Heart right ventricle (tissue), 16 donors: Measurements from ENCODE around the gene GALNTL6. TPM values are rescaled to one million over a fixed set of nuclear protein-coding genes. Genes with fewer than 3 reads are reported as not detected.

ENCODE experiments used
- ATAC-seq, 8 donors: fragments of 200-7000 bp; cut with Tn5 transposase; one replicate each; pipeline ENCODE4 v1.9.1; 2020; ENCODE audit warnings: mild to moderate bottlenecking in 8 of 8, moderate library complexity in 8 of 8, moderate number of reproducible peaks in 1 of 8
- DNase-seq, 2 donors: peaks; one replicate each; pipeline ENCODE4 v3.0.0-alpha.2; 2020
- H3K27ac ChIP-seq, 10 donors: fragments of 200-600 bp; sonication (generic) in 2 of 10; one replicate each; pipeline versions ENCODE4 v1.5.0 to v1.8.0; 2020 to 2022; ENCODE audit warnings: mild to moderate bottlenecking in 3 of 10
- H3K27me3 ChIP-seq, 7 donors: fragments of 200-600 bp; one replicate each; pipeline ENCODE4 v1.8.0; 2021 to 2022; ENCODE audit warnings: mild to moderate bottlenecking in 2 of 7
- H3K36me3 ChIP-seq, 9 donors: fragments of 200-600 bp; sonication (generic) in 1 of 9; one replicate each; pipeline versions ENCODE4 v1.5.0 to v1.8.0; 2020 to 2022; ENCODE audit warnings: mild to moderate bottlenecking in 2 of 9
- H3K4me1 ChIP-seq, 9 donors: fragments of 200-600 bp; sonication (generic) in 1 of 9; one replicate each; pipeline versions ENCODE4 v1.5.0 to v1.8.0; 2020 to 2022; ENCODE audit warnings: mild to moderate bottlenecking in 4 of 9
- H3K4me3 ChIP-seq, 10 donors: fragments of 200-600 bp; sonication (generic) in 2 of 10; one replicate each; pipeline versions ENCODE4 v1.5.0 to v1.8.0; 2020 to 2022; ENCODE audit warnings: mild to moderate bottlenecking in 7 of 10, moderate library complexity in 2 of 10
- H3K9me3 ChIP-seq, 11 donors: fragments of 200-600 bp in 10 of 11; sonication (generic) in 2 of 11; one replicate each; pipeline versions ENCODE4 v1.5.0 to v1.8.0; 2013 to 2022; ENCODE audit warnings: mild to moderate bottlenecking in 2 of 11, control low read depth in 1 of 11, moderate library complexity in 1 of 11
- CTCF ChIP-seq, 9 donors: fragments of 200-600 bp; sonication (generic) in 2 of 9; IDR thresholded peaks; one replicate each; pipeline versions ENCODE4 v1.5.0 to v1.8.0; 2021 to 2022; ENCODE audit warnings: antibody characterized with exemption in 9 of 9, mild to moderate bottlenecking in 5 of 9, moderate library complexity in 1 of 9
- WGBS, 2 donors: extraction: QIAGEN DNeasy Blood & Tissue Kit; methylation state at CpG; one replicate each; pipeline ENCODE4 v1.1.7; 2013; ENCODE audit warnings: inconsistent platforms in 1 of 2; 5-methylcytosine and 5-hydroxymethylcytosine counted together
- intact Hi-C, 10 donors: fragments of 100-400 bp; cut with DNase I; formaldehyde crosslinking; loops; one replicate each; pipeline versions ENCODE4 v1.11.1 to v1.14.2; 2022
- polyA plus RNA-seq, 2 donors: library from polyadenylated mRNA; stranded (reverse); fragments of 200-250 nt; gene quantifications; one replicate each; pipeline ENCODE4 v1.2.3, GENCODE V29; 2013
- total RNA-seq, 10 donors: library from RNA; stranded (reverse); fragmentation: NEBNext Ultra II Directional in 3 of 10; extraction: Animal tissue kit (Norgen Biotek cat#: 25700) in 3 of 10; gene quantifications; one replicate each; pipeline versions ENCODE4 v1.2.1 to v1.2.4, GENCODE V29; 2021 to 2023
- donor health status: Arrhythmogenic right ventricular cardiomyopathy.
- donor health status: ischemic (EF 13 %, LVEDD 7.1; RV severe dilation, severe dysfunction).
- donor health status: healthy with polysubstance abuse.
- donor health status: DM: no; HTN: yes; CAD: no.
- donor health status: DM: no; HTN: no; CAD: no.
- donor health status: ischemic (EF 25% LVEDD 6.9; RV normal size, moderate dysfunction).
- donor health status: ischemic (EF 25% LVEDD 5.7; RV mildly dilated, moderate dysfunction).
- donor health status: healthy.
- donor health status: DM: yes; HTN: yes; CAD: no.
- donor health status: Ischemic cardiomyopathy.
- donor health status: ischemic (EF 35%, LVEDD 5.7; RV mildly dilated, moderate dysfunction).
- donor health status: nonischemic (EF 11% LVEDD 7.7; RV severe dilation, severe dysfunction).
- donor health status: DM: yes; HTN: yes; CAD: no.
- donor health status: PGD.
- donor health status: ischemic (EF 29% LVEDD 5.4; RV normal size, mild dysfunction).
- donor health status: nonischemic (EF 23%, LVEDD 6.1; RV moderate dilation, normal function).

GALNTL6 gene
- total and polyA plus RNA-seq, 12 donors: 0.14 to 2.6 (median 0.49) TPM; not detected in 6

- 68 to 74% methylated on average over 1 of the region's 1 CpG for WGBS, 2 donors
- H3K36me3 ChIP-seq: no peaks in the 10 kb centered on the region
- H3K4me1 ChIP-seq: no peaks in the 10 kb centered on the region
- no peaks in the 10 kb centered on the region for H3K27me3 ChIP-seq
- intact Hi-C loops: no loop called here
- H3K9me3 ChIP-seq: no peaks in the 10 kb centered on the region
- ATAC-seq (no peak), DNase-seq (no peak)
- H3K27ac ChIP-seq: no peak overlapping the region
- no peak overlapping the region for H3K4me3 ChIP-seq
- TF ChIP-seq CTCF (IDR thresholded peaks at IDR 0.05): no peak
Measured at GRCh38 chr4:172750910-172751309, 937.7 kb downstream of the GALNTL6 start.

DNA sequence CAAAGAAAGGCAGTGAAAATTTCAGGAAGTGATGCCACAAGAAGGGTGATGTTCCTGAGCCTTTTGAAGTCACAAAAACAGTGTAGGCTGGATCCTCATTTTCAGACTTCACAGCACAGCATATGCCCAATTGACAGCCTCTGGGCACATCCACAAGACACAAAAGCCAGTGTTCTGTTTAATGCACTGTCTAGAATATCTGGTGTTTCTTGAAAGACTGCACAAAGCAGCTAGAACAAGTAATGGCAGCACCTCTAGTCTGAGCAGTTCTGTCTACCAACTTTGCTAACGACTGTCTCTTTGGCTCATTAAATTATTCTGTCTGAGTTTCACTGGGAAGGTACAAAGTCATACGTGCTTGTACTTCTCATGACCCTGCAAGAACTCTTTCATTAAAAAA lies 938.3 kb downstream of the GALNTL6 start:
- 72 to 81% methylated on average over 2 of the region's 2 CpGs for WGBS, 2 donors
- intact Hi-C loops: no loop called here

DNA sequence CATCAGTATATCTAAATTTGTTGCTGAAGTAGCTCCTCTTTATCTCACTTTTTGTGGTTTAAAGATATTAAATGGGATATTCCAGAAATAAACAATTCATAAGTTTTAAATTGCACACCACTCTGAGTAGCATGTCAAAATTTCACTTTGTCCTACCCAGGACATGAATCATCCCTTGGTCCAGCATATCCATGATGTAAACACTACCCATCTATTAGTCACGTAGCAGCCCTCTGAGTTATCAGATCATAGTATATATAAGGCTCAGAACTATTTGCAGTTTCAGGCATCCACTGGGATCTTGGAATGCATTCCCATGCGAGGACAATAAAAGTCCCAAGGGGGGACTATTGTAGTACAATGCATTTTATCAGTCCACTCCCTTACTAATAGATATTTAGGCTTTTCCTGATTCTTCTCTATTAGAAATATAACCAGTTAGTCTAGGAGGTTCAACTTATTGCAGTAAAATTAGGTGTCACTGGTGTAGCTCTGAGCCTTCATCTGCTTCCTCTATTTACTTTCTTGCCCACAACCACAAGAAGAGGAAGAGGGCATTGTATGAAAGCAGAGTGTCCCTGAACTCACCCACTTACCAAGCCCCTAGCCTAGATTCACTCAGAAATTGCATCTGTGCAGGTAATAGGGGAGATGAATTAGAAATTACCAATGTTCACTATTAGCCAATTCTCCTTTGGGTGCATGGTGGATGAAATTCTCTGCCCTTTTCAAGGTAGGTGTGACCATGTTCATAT lies 945.6 kb downstream of the GALNTL6 start:
- WGBS, 2 donors: 55 to 57% methylated on average over 2 of the region's 2 CpGs
- ATAC-seq (no peak), DNase-seq (no peak)
- Histone ChIP-seq H3K4me1 (no peaks in the 10 kb centered on the region), H3K4me3 (no peak overlapping the region), H3K27me3 (no peaks in the 10 kb centered on the region), H3K9me3 (no peaks in the 10 kb centered on the region), H3K27ac (no peak overlapping the region), H3K36me3 (no peaks in the 10 kb centered on the region)
- TF ChIP-seq CTCF (IDR thresholded peaks at IDR 0.05): no peak
- intact Hi-C loops: no loop called here

More for the DNA sequence above, 938.3 kb downstream of the GALNTL6 start:
- Histone ChIP-seq H3K9me3 (no peaks in the 10 kb centered on the region), H3K27me3 (no peaks in the 10 kb centered on the region), H3K27ac (no peak overlapping the region), H3K4me3 (no peak overlapping the region), H3K4me1 (no peaks in the 10 kb centered on the region), H3K36me3 (no peaks in the 10 kb centered on the region)
- DNase-seq: no peak
- no peak for TF ChIP-seq CTCF (IDR thresholded peaks at IDR 0.05)
- no peak for ATAC-seq

DNA sequence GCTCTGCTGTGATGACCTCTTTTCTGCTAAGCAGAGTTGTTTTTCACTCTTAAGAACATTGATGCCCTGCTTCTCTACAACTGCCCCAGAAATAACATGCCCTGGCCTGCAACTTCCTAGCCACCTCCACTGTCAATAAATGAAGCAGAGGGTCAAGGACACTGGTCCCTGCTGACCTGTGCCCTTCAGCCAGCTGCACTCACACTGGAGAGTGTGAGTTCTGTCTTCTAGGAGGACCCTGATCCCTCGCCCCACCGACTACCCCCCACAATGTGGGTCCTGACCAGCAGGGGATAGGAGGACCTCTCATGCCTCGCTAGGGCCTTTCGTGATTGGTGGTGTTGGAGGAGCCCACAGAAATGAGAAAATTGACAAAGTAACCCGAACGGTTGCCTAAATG lies 947.3 kb downstream of the GALNTL6 start:
- intact Hi-C loops: no loop called here
- WGBS, 2 donors: 84 to 89% methylated on average over 6 of the region's 6 CpGs
- no peak for ATAC-seq

More for the DNA sequence above, 947.3 kb downstream of the GALNTL6 start:
- DNase-seq: no peak
- H3K27me3 ChIP-seq: no peaks in the 10 kb centered on the region
- H3K27ac ChIP-seq: no peak overlapping the region
- no peaks in the 10 kb centered on the region for H3K9me3 ChIP-seq
- H3K36me3 ChIP-seq: no peaks in the 10 kb centered on the region
- H3K4me3 ChIP-seq: no peak overlapping the region
- no peak for TF ChIP-seq CTCF (IDR thresholded peaks at IDR 0.05)
- no peaks in the 10 kb centered on the region for H3K4me1 ChIP-seq
